Measurements from ENCODE around the gene INVS. TPM values are rescaled to one million over a fixed set of nuclear protein-coding genes. Genes with fewer than 3 reads are reported as not detected.

INVS gene
- polyA plus RNA-seq, 3 donors, result 2.9 to 6.7 (median 4.2) TPM

DNA sequence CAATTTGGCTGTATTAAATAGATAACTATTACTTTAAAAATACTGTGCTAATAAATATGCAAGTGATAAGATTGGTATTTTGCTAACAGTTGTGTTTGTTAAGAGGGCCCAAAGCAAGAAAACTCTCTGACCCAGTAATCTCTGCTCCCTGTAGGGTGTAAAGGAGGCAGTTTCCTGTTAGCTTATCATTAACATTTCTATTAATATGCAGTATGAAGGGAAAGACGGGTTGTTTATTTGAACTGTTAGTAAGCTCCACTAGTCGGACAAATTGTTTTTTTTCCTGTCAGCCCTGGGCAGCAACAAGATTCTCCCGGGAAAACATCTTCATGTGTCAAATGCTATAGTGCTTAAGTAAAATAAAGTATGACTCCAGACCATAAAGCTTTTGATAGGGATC lies 35.9 kb upstream of the INVS start:
- Mint-ChIP-seq H3K36me3 (peaks cover 11 to 22% of the 10 kb centered on the region in 2 donors), H3K4me1 (peaks cover 24% of the 10 kb centered on the region), H3K4me3 (no peak overlapping the region), H3K27ac (no peak overlapping the region), H3K9me3 (peaks cover 0 to 6% (median 0%) of the 10 kb centered on the region in 7 donors), H3K27me3 (ENCODE audit: low read depth in 3 of 3) (no peaks in the 10 kb centered on the region)
- no peak for DNase-seq
- WGBS (ENCODE audit: insufficient coverage), result no CpG with 5 or more reads among the region's 3 CpGs
- Histone ChIP-seq H3K36me3 (replicated peaks in 1 of 2; ENCODE audit: control insufficient read depth in 1 of 2, insufficient read depth in 2 of 2, low read length in 2 of 2) (peaks cover 5 to 11% of the 10 kb centered on the region in 2 donors), H3K9me3 (replicated peaks in 1 of 2; ENCODE audit: control insufficient read depth in 1 of 2, insufficient read depth in 1 of 2, low read length in 2 of 2) (no peaks in the 10 kb centered on the region), H4K20me1 (ENCODE audit: insufficient read depth, low read length) (peaks cover 86% of the 10 kb centered on the region), H3K9ac (ENCODE audit: insufficient read depth, low read length, poor library complexity, severe bottlenecking) (no peak overlapping the region), H3K4me2 (replicated peaks; ENCODE audit: extremely low read depth, low read length, poor library complexity, severe bottlenecking) (no peak overlapping the region), H3K27ac (ENCODE audit: low read depth in 1 of 2, low read length in 2 of 2) (no peak overlapping the region), H3K4me1 (ENCODE audit: control insufficient read depth in 1 of 2, insufficient read depth in 2 of 2, low read length in 2 of 2) (peaks cover 7 to 17% of the 10 kb centered on the region in 2 donors), H2AFZ (ENCODE audit: insufficient read depth, low read depth, low read length, poor library complexity, severe bottlenecking) (no peak overlapping the region), H3K27me3 (ENCODE audit: control insufficient read depth in 2 of 2, insufficient read depth in 2 of 2, low read length in 2 of 2) (no peaks in the 10 kb centered on the region), H3K4me3 (replicated peaks in 1 of 3; ENCODE audit: low read depth in 2 of 3, low read length in 3 of 3) (no peak overlapping the region), H3K79me2 (ENCODE audit: insufficient read depth, low read length) (peaks cover 65% of the 10 kb centered on the region)
- intact Hi-C loops (cut with micrococcal nuclease), result no loop called here
- no peak for TF ChIP-seq CTCF (IDR thresholded peaks at IDR 0.05)

DNA sequence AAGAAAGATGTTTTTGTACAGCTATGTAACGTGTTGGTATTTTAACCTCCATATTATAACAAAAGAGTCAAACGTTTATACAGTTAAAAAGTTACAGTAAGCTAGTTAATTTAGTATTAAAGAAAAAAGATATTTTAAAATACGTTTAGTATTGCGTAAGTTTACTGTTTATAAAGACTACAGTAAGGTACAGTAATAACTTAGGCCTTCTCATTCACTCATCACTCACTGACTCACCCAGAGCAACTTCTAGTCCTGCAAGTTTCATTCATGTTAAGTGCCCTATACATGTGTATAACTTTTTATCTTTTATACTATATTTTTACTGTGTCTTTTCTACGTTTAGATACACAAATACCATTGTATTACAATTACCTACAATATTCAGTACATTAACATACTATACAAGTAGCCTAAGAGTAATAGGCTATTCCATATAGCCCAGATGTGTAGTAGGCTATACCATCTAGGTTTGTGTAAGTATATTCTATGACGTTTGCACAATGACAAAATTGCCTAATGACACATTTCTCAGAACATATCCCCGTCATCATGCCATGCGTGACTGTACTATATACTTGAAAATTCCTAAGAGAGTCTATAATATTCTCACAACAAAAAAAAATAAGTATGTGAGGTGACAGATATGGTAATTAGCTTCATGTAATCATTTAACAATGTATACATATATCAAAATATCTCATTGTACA lies 34.0 kb upstream of the INVS start:
- H3K27ac Mint-ChIP-seq, result no peak overlapping the region
- H3K79me2 ChIP-seq (ENCODE audit: insufficient read depth, low read length), result peaks cover 61% of the 10 kb centered on the region
- no peak overlapping the region for H3K4me2 ChIP-seq (replicated peaks; ENCODE audit: extremely low read depth, low read length, poor library complexity, severe bottlenecking)

More for the DNA sequence above, 34.0 kb upstream of the INVS start:
- no peak for TF ChIP-seq CTCF (IDR thresholded peaks at IDR 0.05)
- no CpG with 5 or more reads among the region's 8 CpGs for WGBS (ENCODE audit: insufficient coverage)
- H3K4me3 ChIP-seq (replicated peaks in 1 of 3; ENCODE audit: low read depth in 2 of 3, low read length in 3 of 3), result no peak overlapping the region
- H2AFZ ChIP-seq (ENCODE audit: insufficient read depth, low read depth, low read length, poor library complexity, severe bottlenecking), result no peak overlapping the region
- no peaks in the 10 kb centered on the region for H3K36me3 ChIP-seq (replicated peaks in 1 of 2; ENCODE audit: control insufficient read depth in 1 of 2, insufficient read depth in 2 of 2, low read length in 2 of 2)
- no peaks in the 10 kb centered on the region for H3K9me3 ChIP-seq (replicated peaks in 1 of 2; ENCODE audit: control insufficient read depth in 1 of 2, insufficient read depth in 1 of 2, low read length in 2 of 2)
- Mint-ChIP-seq H3K9me3 (peaks cover 0 to 6% (median 0%) of the 10 kb centered on the region in 7 donors), H3K27me3 (ENCODE audit: low read depth in 3 of 3) (no peaks in the 10 kb centered on the region), H3K4me3 (no peak overlapping the region), H3K4me1 (peaks cover 10% of the 10 kb centered on the region), H3K36me3 (peaks cover 0 to 9% of the 10 kb centered on the region in 2 donors)
- intact Hi-C loops (cut with micrococcal nuclease), result no loop called here
- no peak overlapping the region for H3K27ac ChIP-seq (ENCODE audit: low read depth in 1 of 2, low read length in 2 of 2)
- DNase-seq, result peak in 1 of 3 donors; percentile 23
- no peak overlapping the region for H3K9ac ChIP-seq (ENCODE audit: insufficient read depth, low read length, poor library complexity, severe bottlenecking)
- H3K27me3 ChIP-seq (ENCODE audit: control insufficient read depth in 2 of 2, insufficient read depth in 2 of 2, low read length in 2 of 2), result no peaks in the 10 kb centered on the region
- peaks cover 5% of the 10 kb centered on the region in 2 donors for H3K4me1 ChIP-seq (ENCODE audit: control insufficient read depth in 1 of 2, insufficient read depth in 2 of 2, low read length in 2 of 2)
- peaks cover 77% of the 10 kb centered on the region for H4K20me1 ChIP-seq (ENCODE audit: insufficient read depth, low read length)
